ENCODE data around the gene NFATC2IP.

Gene NFATC2IP

DNA sequence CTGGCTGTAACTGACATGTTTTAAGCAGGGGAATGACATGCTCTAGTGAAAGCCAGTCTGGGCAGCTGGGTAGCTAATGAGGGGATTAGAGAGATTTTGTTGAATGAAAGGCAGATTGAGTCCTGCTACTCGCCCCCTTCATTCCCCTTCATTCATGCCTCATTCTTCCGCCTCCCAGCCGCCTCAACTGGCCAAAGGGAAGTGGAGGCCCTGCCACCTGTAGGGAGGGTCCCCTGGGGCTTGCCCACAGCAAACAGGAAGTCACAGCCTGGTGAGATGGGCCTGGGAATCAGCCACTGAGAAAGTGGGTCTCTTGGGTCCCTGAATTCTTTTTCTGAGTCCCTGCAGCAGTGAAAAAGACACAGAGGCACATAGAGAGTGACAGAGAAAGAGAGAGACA is 20.1 kb upstream of the NFATC2IP start:
- TF ChIP-seq CTCF (IDR thresholded peaks at IDR 0.05) = no peak

DNA sequence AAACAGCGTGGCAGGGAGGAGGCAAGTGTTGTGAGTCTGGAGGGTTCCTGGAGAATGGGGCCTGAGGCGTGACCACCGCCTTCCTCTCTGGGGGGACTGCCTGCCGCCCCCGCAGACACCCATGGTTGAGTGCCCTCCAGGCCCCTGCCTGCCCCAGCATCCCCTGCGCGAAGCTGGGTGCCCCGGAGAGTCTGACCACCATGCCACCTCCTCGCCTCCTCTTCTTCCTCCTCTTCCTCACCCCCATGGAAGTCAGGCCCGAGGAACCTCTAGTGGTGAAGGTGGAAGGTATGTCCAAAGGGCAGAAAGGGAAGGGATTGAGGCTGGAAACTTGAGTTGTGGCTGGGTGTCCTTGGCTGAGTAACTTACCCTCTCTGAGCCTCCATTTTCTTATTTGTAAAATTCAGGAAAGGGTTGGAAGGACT is 18.9 kb upstream of the NFATC2IP start, which contains the start of gene CD19:
CD19 (plus strand) TSS at position 171 of the 425 bp plus-strand sequence; CDS start at position 201, 30 bp downstream.
- TF ChIP-seq CTCF (IDR thresholded peaks at IDR 0.05) = no peak

DNA sequence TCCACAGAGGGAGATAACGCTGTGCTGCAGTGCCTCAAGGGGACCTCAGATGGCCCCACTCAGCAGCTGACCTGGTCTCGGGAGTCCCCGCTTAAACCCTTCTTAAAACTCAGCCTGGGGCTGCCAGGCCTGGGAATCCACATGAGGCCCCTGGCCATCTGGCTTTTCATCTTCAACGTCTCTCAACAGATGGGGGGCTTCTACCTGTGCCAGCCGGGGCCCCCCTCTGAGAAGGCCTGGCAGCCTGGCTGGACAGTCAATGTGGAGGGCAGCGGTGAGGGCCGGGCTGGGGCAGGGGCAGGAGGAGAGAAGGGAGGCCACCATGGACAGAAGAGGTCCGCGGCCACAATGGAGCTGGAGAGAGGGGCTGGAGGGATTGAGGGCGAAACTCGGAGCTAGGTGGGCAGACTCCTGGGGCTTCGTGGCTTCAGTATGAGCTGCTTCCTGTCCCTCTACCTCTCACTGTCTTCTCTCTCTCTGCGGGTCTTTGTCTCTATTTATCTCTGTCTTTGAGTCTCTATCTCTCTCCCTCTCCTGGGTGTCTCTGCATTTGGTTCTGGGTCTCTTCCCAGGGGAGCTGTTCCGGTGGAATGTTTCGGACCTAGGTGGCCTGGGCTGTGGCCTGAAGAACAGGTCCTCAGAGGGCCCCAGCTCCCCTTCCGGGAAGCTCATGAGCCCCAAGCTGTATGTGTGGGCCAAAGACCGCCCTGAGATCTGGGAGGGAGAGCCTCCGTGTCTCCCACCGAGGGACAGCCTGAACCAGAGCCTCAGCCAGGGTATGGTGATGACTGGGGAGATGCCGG is 18.2 kb upstream of the NFATC2IP start:
- TF ChIP-seq CTCF (IDR thresholded peaks at IDR 0.05) = no peak

GRCh38 chr16:28933171-28933570 is 17.6 kb upstream of the NFATC2IP start:
- no peak for TF ChIP-seq CTCF (IDR thresholded peaks at IDR 0.05)

- no peak for TF ChIP-seq CTCF (IDR thresholded peaks at IDR 0.05)
Measured at GRCh38 chr16:28935346-28935745, 15.4 kb upstream of the NFATC2IP start.

DNA sequence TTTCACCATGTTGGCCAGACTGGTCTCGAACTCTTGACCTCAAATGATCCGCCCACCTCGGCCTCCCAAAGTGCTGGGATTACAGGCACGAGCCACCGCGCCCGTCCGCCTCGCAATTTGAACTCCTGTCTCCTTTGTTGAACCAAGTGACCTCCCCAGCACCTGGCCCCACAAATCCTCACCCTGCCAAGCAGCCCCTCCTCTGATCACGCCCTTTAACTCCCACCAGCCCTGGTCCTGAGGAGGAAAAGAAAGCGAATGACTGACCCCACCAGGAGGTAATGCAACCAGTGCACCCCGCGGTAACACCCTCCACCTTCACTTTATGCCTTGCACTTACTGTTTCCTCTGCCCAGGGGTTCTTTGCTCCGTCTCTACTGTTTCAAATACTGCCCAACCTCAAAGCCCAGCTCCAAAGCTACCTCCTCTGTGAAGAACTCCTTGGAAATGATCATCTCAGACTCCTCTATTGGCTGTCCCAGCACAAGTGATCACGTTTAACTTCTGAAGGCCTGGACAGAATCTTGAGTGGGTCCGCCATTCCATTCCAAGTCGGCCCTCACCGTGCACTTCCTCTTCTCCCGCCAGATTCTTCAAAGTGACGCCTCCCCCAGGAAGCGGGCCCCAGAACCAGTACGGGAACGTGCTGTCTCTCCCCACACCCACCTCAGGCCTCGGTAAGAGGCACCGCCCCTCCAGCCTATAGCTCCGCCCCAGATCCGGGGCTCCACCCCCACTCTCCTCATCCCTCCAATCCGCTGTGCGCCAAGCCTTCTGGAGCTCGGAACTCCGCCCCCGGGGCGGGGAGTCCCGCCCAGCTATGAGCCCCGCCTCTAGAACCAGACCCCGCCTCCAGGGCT is 14.6 kb upstream of the NFATC2IP start:
- no peak for TF ChIP-seq CTCF (IDR thresholded peaks at IDR 0.05)

DNA sequence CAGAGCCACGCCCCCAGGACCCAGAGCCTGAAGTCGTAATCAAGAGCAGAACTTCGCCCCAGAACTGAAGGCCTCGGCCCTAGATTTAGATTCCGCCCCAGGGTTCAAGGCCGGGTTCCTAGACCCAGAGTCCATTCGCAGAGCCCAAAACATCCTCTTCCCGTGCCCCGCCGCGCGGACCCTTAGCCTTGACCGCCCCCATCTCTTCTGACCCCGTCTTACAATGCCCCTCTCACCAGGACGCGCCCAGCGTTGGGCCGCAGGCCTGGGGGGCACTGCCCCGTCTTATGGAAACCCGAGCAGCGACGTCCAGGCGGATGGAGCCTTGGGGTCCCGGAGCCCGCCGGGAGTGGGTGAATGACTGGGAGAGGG is 14.0 kb upstream of the NFATC2IP start:
- no peak for TF ChIP-seq CTCF (IDR thresholded peaks at IDR 0.05)

Data from LNCAP (cell line).